Measurements from ENCODE around the gene SLC39A3. TPM values are rescaled to one million over a fixed set of nuclear protein-coding genes. Genes with fewer than 3 reads are reported as not detected.

Gene SLC39A3
- total RNA-seq, 5 donors from 2014 or later (not counting 1 experiment from before 2014, with no cell fraction given): 13.2 to 24.5 (median 19.6) TPM

- ATAC-seq (replicated peaks in 1 of 4) (peak in 1 of 4 experiments; percentile 16), DNase-seq (no peak)
- Mint-ChIP-seq H3K36me3 (peaks cover 28% of the 10 kb centered on the region), H3K27ac (no peak overlapping the region), H3K9me3 (no peaks in the 10 kb centered on the region), H3K4me3 (no peak overlapping the region), H3K4me1 (peaks cover 0 to 4% (median 4%) of the 10 kb centered on the region in 3 donors), H3K27me3 (no peaks in the 10 kb centered on the region)
- WGBS (ENCODE audit: insufficient coverage): 78% methylated on average over 17 of the region's 17 CpGs
- Histone ChIP-seq H3K4me3 (ENCODE audit: control insufficient read depth in 1 of 2, extremely low read depth in 1 of 2, low read length in 1 of 2) (no peak overlapping the region), H3K36me3 (ENCODE audit: control insufficient read depth in 2 of 2, extremely low read depth in 1 of 2, insufficient read depth in 1 of 2, low read length in 1 of 2) (peaks cover 17 to 54% of the 10 kb centered on the region in 2 donors), H3K27me3 (replicated peaks in 1 of 2; ENCODE audit: control insufficient read depth in 2 of 2, extremely low read depth in 1 of 2, insufficient read depth in 2 of 2, low read length in 1 of 2) (no peaks in the 10 kb centered on the region), H3K9me3 (no peaks in the 10 kb centered on the region), H3K4me1 (ENCODE audit: control insufficient read depth in 1 of 2, extremely low read depth in 1 of 2, insufficient read depth in 2 of 2, low read length in 2 of 2) (no peaks in the 10 kb centered on the region), H3K27ac (ENCODE audit: low read length) (no peak overlapping the region)
- ChIA-PET POLR2A (no interaction called here), CTCF (interaction anchor here in 1 of 2 donors (0.9 kb wide), 1 partner anchor 111 kb away, joined by 4 read pairs; no protein-coding TSS in a partner anchor)
Measured at GRCh38 chr19:2758601-2759313, 18.9 kb upstream of the SLC39A3 start.

DNA sequence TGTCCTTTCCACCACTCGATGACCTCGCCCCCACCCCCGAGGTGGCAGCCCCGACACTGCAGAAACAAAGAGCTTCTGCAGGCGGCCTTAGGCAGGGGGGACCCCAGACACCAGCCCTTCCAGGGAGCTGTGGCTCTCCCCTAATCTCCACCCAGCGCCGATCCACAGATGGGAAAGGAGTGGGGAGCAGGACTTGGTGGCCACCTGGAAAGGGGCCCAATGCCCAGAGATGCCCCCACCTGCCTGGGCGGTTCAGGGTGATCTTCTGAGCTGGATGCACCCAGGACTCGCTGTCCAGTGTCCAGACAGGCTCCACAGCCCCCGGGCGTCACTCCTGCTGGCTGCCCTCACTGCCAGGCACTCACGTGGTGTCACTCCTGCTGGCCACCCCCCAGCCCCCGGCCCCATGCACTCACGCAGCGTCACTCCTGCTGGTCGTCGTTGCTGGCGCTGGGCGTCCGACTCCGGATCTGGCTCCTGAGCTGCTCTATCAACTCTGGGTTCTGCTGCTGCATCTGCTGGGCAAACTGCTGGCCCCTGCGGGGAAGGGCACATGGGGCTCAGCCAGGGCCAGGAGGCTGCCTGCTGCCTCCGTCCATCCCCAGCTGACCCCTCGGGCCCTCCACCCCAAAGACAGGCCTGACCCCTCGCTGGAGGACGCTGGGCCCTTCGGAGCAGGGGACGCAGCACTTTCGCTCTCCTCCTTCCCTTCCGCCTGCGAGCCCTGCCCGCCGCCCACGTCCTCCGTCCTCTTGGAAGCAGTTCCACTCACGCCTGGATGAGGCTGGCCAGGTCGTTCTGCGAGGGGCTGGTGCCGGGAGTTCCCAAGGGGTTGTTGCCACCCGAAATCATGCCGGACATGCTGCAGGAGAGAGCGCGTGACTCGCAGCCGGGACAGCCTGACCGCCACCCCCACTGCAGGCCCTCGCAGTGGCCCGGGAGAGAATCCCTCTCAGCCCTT lies 17.4 kb upstream of the SLC39A3 start:
- no peaks in the 10 kb centered on the region for H3K27me3 Mint-ChIP-seq
- ChIA-PET POLR2A (no interaction called here), CTCF (interaction anchor here in 1 of 2 donors (0.5 kb wide), 1 partner anchor 212 kb away, joined by 4 read pairs; no protein-coding TSS in a partner anchor)
- Histone ChIP-seq H3K27me3 (replicated peaks in 1 of 2; ENCODE audit: control insufficient read depth in 2 of 2, extremely low read depth in 1 of 2, insufficient read depth in 2 of 2, low read length in 1 of 2) (no peaks in the 10 kb centered on the region), H3K4me1 (ENCODE audit: control insufficient read depth in 1 of 2, extremely low read depth in 1 of 2, insufficient read depth in 2 of 2, low read length in 2 of 2) (no peaks in the 10 kb centered on the region), H3K9me3 (no peaks in the 10 kb centered on the region), H3K36me3 (ENCODE audit: control insufficient read depth in 2 of 2, extremely low read depth in 1 of 2, insufficient read depth in 1 of 2, low read length in 1 of 2) (peaks cover 17 to 41% of the 10 kb centered on the region in 2 donors), H3K4me3 (ENCODE audit: control insufficient read depth in 1 of 2, extremely low read depth in 1 of 2, low read length in 1 of 2) (no peak overlapping the region), H3K27ac (ENCODE audit: low read length) (no peak overlapping the region)
- no peak for ATAC-seq (replicated peaks in 1 of 4)
- 96% methylated on average over 44 of the region's 48 CpGs for WGBS (ENCODE audit: insufficient coverage)
- H3K9me3 Mint-ChIP-seq: no peaks in the 10 kb centered on the region
- H3K27ac Mint-ChIP-seq: no peak overlapping the region
- DNase-seq: no peak
- H3K4me1 Mint-ChIP-seq: peaks cover 0 to 4% (median 4%) of the 10 kb centered on the region in 3 donors
- peaks cover 27% of the 10 kb centered on the region for H3K36me3 Mint-ChIP-seq
- no peak overlapping the region for H3K4me3 Mint-ChIP-seq

- Histone ChIP-seq H3K27me3 (replicated peaks in 1 of 2; ENCODE audit: control insufficient read depth in 2 of 2, extremely low read depth in 1 of 2, insufficient read depth in 2 of 2, low read length in 1 of 2) (no peaks in the 10 kb centered on the region), H3K9me3 (no peaks in the 10 kb centered on the region), H3K36me3 (ENCODE audit: control insufficient read depth in 2 of 2, extremely low read depth in 1 of 2, insufficient read depth in 1 of 2, low read length in 1 of 2) (peaks cover 17 to 37% of the 10 kb centered on the region in 2 donors), H3K4me1 (ENCODE audit: control insufficient read depth in 1 of 2, extremely low read depth in 1 of 2, insufficient read depth in 2 of 2, low read length in 2 of 2) (no peaks in the 10 kb centered on the region), H3K4me3 (ENCODE audit: control insufficient read depth in 1 of 2, extremely low read depth in 1 of 2, low read length in 1 of 2) (no peak overlapping the region), H3K27ac (ENCODE audit: low read length) (no peak overlapping the region)
- ATAC-seq (replicated peaks in 1 of 4): no peak
- no peak overlapping the region for H3K27ac Mint-ChIP-seq
- H3K9me3 Mint-ChIP-seq: no peaks in the 10 kb centered on the region
- H3K4me3 Mint-ChIP-seq: no peak overlapping the region
- 92% methylated on average over 8 of the region's 8 CpGs for WGBS (ENCODE audit: insufficient coverage)
- ChIA-PET CTCF (no interaction called here), POLR2A (no interaction called here)
- peaks cover 21% of the 10 kb centered on the region for H3K36me3 Mint-ChIP-seq
- DNase-seq: no peak
- peaks cover 0 to 4% (median 4%) of the 10 kb centered on the region in 3 donors for H3K4me1 Mint-ChIP-seq
- no peaks in the 10 kb centered on the region for H3K27me3 Mint-ChIP-seq
Measured at GRCh38 chr19:2756477-2756876, 16.7 kb upstream of the SLC39A3 start.

DNA sequence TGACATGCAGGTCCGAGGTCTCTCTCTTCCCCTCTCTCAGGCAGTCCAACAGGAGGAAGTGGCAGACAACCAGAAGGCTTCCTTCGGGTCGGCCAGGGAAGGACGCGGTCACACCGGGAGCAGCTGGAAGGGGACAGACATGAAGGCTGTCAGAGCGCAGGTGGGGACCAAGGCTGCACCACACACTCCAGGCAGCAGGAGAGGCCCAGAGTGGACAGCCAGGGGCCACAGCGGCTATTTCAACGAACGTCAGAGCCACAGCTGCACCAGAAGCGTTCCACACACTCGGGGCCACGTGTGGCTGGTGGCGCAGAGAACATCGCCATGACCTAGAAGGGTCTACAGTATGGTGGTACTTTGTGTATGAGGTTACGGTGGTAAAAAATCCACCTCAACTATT lies 16.0 kb upstream of the SLC39A3 start:
- DNase-seq (no peak), ATAC-seq (replicated peaks in 1 of 4) (no peak)
- Mint-ChIP-seq H3K27me3 (no peaks in the 10 kb centered on the region), H3K36me3 (peaks cover 18% of the 10 kb centered on the region), H3K4me3 (no peak overlapping the region), H3K4me1 (peaks cover 0 to 4% (median 4%) of the 10 kb centered on the region in 3 donors), H3K9me3 (no peaks in the 10 kb centered on the region), H3K27ac (no peak overlapping the region)
- peaks cover 17 to 30% of the 10 kb centered on the region in 2 donors for H3K36me3 ChIP-seq (ENCODE audit: control insufficient read depth in 2 of 2, extremely low read depth in 1 of 2, insufficient read depth in 1 of 2, low read length in 1 of 2)
- ChIA-PET CTCF (no interaction called here), POLR2A (no interaction called here)
- H3K27me3 ChIP-seq (replicated peaks in 1 of 2; ENCODE audit: control insufficient read depth in 2 of 2, extremely low read depth in 1 of 2, insufficient read depth in 2 of 2, low read length in 1 of 2): peaks cover 0 to 2% of the 10 kb centered on the region in 2 experiments
- H3K9me3 ChIP-seq: no peaks in the 10 kb centered on the region
- H3K4me1 ChIP-seq (ENCODE audit: control insufficient read depth in 1 of 2, extremely low read depth in 1 of 2, insufficient read depth in 2 of 2, low read length in 2 of 2): no peaks in the 10 kb centered on the region
- no peak overlapping the region for H3K4me3 ChIP-seq (ENCODE audit: control insufficient read depth in 1 of 2, extremely low read depth in 1 of 2, low read length in 1 of 2)
- 94% methylated on average over 10 of the region's 16 CpGs for WGBS (ENCODE audit: insufficient coverage)
- H3K27ac ChIP-seq (ENCODE audit: low read length): no peak overlapping the region

DNA sequence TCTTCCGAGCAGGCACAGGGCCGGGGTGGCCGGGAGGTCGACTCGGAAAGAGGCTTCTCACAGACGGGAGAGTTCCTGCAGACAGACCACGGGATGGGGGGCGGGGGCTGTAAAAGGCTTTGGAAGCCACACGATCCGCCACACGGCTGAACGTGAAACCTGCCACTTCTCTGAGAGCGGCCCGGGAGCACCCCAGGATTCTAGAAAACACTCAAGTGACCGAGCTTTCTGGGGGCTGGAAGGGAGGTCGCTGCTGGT lies 15.6 kb upstream of the SLC39A3 start:
- Mint-ChIP-seq H3K9me3 (no peaks in the 10 kb centered on the region), H3K4me1 (peaks cover 0 to 4% (median 4%) of the 10 kb centered on the region in 3 donors), H3K36me3 (peaks cover 15% of the 10 kb centered on the region), H3K27me3 (no peaks in the 10 kb centered on the region), H3K27ac (no peak overlapping the region), H3K4me3 (no peak overlapping the region)
- Histone ChIP-seq H3K27ac (ENCODE audit: low read length) (no peak overlapping the region), H3K36me3 (ENCODE audit: control insufficient read depth in 2 of 2, extremely low read depth in 1 of 2, insufficient read depth in 1 of 2, low read length in 1 of 2) (peaks cover 17 to 26% of the 10 kb centered on the region in 2 donors), H3K9me3 (no peaks in the 10 kb centered on the region), H3K27me3 (replicated peaks in 1 of 2; ENCODE audit: control insufficient read depth in 2 of 2, extremely low read depth in 1 of 2, insufficient read depth in 2 of 2, low read length in 1 of 2) (peaks cover 0 to 2% of the 10 kb centered on the region in 2 experiments), H3K4me1 (ENCODE audit: control insufficient read depth in 1 of 2, extremely low read depth in 1 of 2, insufficient read depth in 2 of 2, low read length in 2 of 2) (no peaks in the 10 kb centered on the region), H3K4me3 (ENCODE audit: control insufficient read depth in 1 of 2, extremely low read depth in 1 of 2, low read length in 1 of 2) (no peak overlapping the region)
- ChIA-PET POLR2A (no interaction called here), CTCF (no interaction called here)
- WGBS (ENCODE audit: insufficient coverage): 95% methylated on average over 13 of the region's 16 CpGs
- DNase-seq (no peak), ATAC-seq (replicated peaks in 1 of 4) (no peak)

GRCh38 chr19:2754659-2755447 lies 15.0 kb upstream of the SLC39A3 start:
- Histone ChIP-seq H3K4me1 (ENCODE audit: control insufficient read depth in 1 of 2, extremely low read depth in 1 of 2, insufficient read depth in 2 of 2, low read length in 2 of 2) (no peaks in the 10 kb centered on the region), H3K27ac (ENCODE audit: low read length) (no peak overlapping the region), H3K9me3 (no peaks in the 10 kb centered on the region), H3K27me3 (replicated peaks in 1 of 2; ENCODE audit: control insufficient read depth in 2 of 2, extremely low read depth in 1 of 2, insufficient read depth in 2 of 2, low read length in 1 of 2) (peaks cover 0 to 2% of the 10 kb centered on the region in 2 experiments), H3K4me3 (ENCODE audit: control insufficient read depth in 1 of 2, extremely low read depth in 1 of 2, low read length in 1 of 2) (no peak overlapping the region), H3K36me3 (ENCODE audit: control insufficient read depth in 2 of 2, extremely low read depth in 1 of 2, insufficient read depth in 1 of 2, low read length in 1 of 2) (peaks cover 17 to 25% of the 10 kb centered on the region in 2 donors)
- ChIA-PET CTCF (no interaction called here), POLR2A (no interaction called here)
- no peak for DNase-seq
- Mint-ChIP-seq H3K9me3 (no peaks in the 10 kb centered on the region), H3K4me1 (peaks cover 0 to 3% (median 2%) of the 10 kb centered on the region in 3 donors), H3K4me3 (no peak overlapping the region), H3K27me3 (no peaks in the 10 kb centered on the region), H3K27ac (no peak overlapping the region), H3K36me3 (peaks cover 15% of the 10 kb centered on the region)
- ATAC-seq (replicated peaks in 1 of 4): no peak
- WGBS (ENCODE audit: insufficient coverage): 98% methylated on average over 34 of the region's 43 CpGs

Measured in T-cell (primary cell).